Measurements from ENCODE around the gene KHDRBS1. TPM values are rescaled to one million over a fixed set of nuclear protein-coding genes. Genes with fewer than 3 reads are reported as not detected.

Gene KHDRBS1
- total and polyA plus RNA-seq, 9 of the 15 experiments (the other 6 are each of a cell fraction or from before 2014, with no cell fraction given) = 48.4 to 257 (median 114) TPM

- no TSS peak for BruUV-seq (replicated peaks)
- peaks cover 27% of the 10 kb centered on the region for H4K20me1 ChIP-seq (replicated peaks; ENCODE audit: control insufficient read depth, insufficient read depth, low read length)
- WGBS (ENCODE audit: insufficient coverage, low coverage, missing lambda C conversion rate) = 98% methylated on average over 8 of the region's 8 CpGs
- intact Hi-C loops (cut with micrococcal nuclease) = no loop called here
- DNase-seq (ENCODE audit: extremely low read depth in 1 of 4, low spot score in 3 of 4) (no peak), ATAC-seq (no peak), FAIRE-seq (no peak)
- no peak overlapping the region for H3K4me2 ChIP-seq (ENCODE audit: insufficient read depth, low read length)
- no peak overlapping the region for H3K9ac ChIP-seq (ENCODE audit: insufficient read depth in 1 of 2, low read depth in 2 of 2, low read length in 2 of 2)
- in situ Hi-C loops (cut with MboI) = no loop called here
- H3K9me1 ChIP-seq (ENCODE audit: control insufficient read depth, insufficient read depth, low read length) = no peaks in the 10 kb centered on the region
- CTCF ChIA-PET (ENCODE audit: low intra/inter-chr PET ratio) = no interaction called here
- H3K9me3 ChIP-seq (replicated peaks; ENCODE audit: control insufficient read depth, insufficient read depth, low read depth, low read length) = no peaks in the 10 kb centered on the region
- TF ChIP-seq HMG20B (CRISPR knock-in tag; IDR thresholded peaks at IDR 0.05) = no peak
- no peak for TF ChIP-seq CBX1 (IDR thresholded peaks at IDR 0.05; ENCODE audit: low read depth)
- no peak for TF ChIP-seq NR1H2 (CRISPR knock-in tag; IDR thresholded peaks at IDR 0.05)
- no peak for TF ChIP-seq ARID2 (IDR thresholded peaks at IDR 0.05)
- TF ChIP-seq ELF4 (CRISPR knock-in tag; IDR thresholded peaks at IDR 0.05) = no peak
- TF ChIP-seq ZNF253 (CRISPR knock-in tag; conservative IDR thresholded peaks at IDR 0.05) = no peak
- TF ChIP-seq CBX3 (IDR thresholded peaks at IDR 0.05; ENCODE audit: borderline replicate concordance in 1 of 2, low read length in 2 of 2) = no peak
- no peak for TF ChIP-seq MCM3 (IDR thresholded peaks at IDR 0.05)
- no peak for TF ChIP-seq ZNF79 (CRISPR knock-in tag; IDR thresholded peaks at IDR 0.05; ENCODE audit: low read depth)
- no peak for TF ChIP-seq CHD7 (IDR thresholded peaks at IDR 0.05; ENCODE audit: low read depth, low read length)
- H3K4me3 ChIP-seq = no peak overlapping the region
- no peak overlapping the region for H3K27ac ChIP-seq (ENCODE audit: extremely low read depth, low read depth, low read length)
- H3K36me3 ChIP-seq (ENCODE audit: control insufficient read depth, insufficient read depth, low read length) = peaks cover 88% of the 10 kb centered on the region
- no peaks in the 10 kb centered on the region for H3K4me1 ChIP-seq (replicated peaks in 1 of 2; ENCODE audit: control insufficient read depth in 2 of 2, insufficient read depth in 2 of 2, low read length in 2 of 2)
- H3K27me3 ChIP-seq (ENCODE audit: control insufficient read depth in 2 of 2, insufficient read depth in 2 of 2, low read length in 2 of 2) = no peaks in the 10 kb centered on the region
- peaks cover 94% of the 10 kb centered on the region for H3K79me2 ChIP-seq (ENCODE audit: control insufficient read depth, insufficient read depth, low read length)
- POLR2A ChIA-PET = interaction anchor here (0.7 to 1.2 kb wide), 6 partner anchors 9 to 22 kb away, joined by 3 to 6 read pairs (median 3); no protein-coding TSS in a partner anchor
- no peak overlapping the region for H2AFZ ChIP-seq (ENCODE audit: low read depth, low read length)
Measured at GRCh38 chr1:32031578-32032274, 18.1 kb downstream of the KHDRBS1 start.

All from K562 (cell line).